Astrocyte of the spinal cord (primary cell): ENCODE measurements around the gene MRGPRG.

Source experiments
- DNase-seq: peaks from one replicate; pipeline ENCODE4 v3.0.0; 2011; ENCODE audit warnings: low read depth, low spot score
- H3K4me3 ChIP-seq: 2 replicates; pipeline ENCODE4 v1.5.1; 2011; ENCODE audit warnings: low read depth, mild to moderate bottlenecking, low read length, moderate library complexity
- in situ Hi-C: cut with HindIII; loops from 2 replicates; pipeline ENCODE4 v1.10.0; 2017; ENCODE audit warnings: low sequenced_read_pairs
- TF ChIP-seq, protein P1 (sequence below): IDR thresholded peaks from 2 replicates; pipeline ENCODE4 v1.5.1; 2012; ENCODE audit warnings: low read depth, mild to moderate bottlenecking, low read length, inconsistent platforms

The MRGPRG gene

DNA sequence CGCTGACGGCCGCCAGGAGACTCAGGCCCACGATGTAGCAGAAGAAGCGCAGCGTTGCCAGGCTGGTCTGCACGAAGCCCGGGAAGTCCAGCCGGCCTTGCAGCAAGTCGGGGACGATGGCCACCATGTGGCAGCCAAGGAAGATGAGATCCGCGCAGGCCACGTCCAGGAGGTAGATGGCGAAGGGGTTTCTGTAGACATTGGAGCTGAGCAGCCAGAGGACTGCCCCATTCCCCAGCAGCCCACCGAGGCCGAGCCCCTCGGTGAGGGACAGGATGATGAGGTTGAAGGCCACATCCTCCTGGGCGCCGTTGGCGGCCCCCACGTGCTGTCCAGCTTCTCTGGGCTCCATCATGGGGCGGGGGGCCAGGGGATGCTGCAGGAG is 9.8 kb upstream of the MRGPRG start:
- TF ChIP-seq, protein P1, sequence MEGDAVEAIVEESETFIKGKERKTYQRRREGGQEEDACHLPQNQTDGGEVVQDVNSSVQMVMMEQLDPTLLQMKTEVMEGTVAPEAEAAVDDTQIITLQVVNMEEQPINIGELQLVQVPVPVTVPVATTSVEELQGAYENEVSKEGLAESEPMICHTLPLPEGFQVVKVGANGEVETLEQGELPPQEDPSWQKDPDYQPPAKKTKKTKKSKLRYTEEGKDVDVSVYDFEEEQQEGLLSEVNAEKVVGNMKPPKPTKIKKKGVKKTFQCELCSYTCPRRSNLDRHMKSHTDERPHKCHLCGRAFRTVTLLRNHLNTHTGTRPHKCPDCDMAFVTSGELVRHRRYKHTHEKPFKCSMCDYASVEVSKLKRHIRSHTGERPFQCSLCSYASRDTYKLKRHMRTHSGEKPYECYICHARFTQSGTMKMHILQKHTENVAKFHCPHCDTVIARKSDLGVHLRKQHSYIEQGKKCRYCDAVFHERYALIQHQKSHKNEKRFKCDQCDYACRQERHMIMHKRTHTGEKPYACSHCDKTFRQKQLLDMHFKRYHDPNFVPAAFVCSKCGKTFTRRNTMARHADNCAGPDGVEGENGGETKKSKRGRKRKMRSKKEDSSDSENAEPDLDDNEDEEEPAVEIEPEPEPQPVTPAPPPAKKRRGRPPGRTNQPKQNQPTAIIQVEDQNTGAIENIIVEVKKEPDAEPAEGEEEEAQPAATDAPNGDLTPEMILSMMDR = no peak
- H3K4me3 ChIP-seq = no peak overlapping the region
- in situ Hi-C loops = no loop called here
- no peak for DNase-seq

DNA sequence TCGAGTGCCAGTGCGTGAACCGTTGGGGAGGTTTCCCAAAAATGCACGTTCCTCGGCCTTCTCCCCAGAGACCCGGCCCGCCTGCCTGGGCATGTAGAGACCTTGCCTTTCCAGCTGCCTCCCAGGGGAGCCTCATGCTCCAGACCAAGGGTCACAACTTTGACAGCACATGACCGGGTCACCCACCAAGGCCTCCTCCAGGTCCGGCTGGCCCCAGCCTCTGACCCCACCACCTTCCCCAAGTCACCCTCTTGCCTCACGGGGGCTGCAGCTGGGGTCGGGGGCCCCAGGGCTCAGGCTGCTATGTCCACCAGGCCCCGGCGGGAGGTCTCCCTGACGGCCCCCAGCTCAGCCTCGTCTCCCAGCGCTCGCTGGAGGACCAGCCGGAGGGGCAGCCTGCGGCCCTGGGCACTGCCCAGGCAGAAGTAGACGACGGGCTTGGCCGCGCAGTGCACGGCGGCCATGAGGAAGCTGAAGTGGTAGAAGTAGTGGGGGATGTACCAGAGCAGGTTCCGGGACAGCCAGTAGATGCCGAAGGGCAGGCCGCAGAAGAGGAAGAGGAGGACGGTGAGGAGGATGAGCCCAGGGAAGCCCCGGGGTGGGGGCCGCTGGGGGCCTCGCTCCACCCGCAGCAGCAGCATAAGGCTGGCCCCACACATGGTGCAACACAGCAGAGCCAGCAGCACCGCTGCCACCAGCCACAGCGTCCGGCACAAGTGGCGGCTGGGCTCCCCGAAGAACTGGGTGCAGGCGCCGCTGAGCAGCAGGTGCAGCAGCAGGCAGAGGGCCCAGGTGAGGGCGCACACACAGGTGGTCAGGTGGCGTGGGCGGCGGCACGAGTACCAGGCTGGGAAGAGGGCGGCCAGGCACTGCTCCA is 9.2 kb upstream of the MRGPRG start:
- TF ChIP-seq, protein P1 = no peak
- H3K4me3 ChIP-seq = no peak overlapping the region
- in situ Hi-C loops = no loop called here
- DNase-seq = no peak

DNA sequence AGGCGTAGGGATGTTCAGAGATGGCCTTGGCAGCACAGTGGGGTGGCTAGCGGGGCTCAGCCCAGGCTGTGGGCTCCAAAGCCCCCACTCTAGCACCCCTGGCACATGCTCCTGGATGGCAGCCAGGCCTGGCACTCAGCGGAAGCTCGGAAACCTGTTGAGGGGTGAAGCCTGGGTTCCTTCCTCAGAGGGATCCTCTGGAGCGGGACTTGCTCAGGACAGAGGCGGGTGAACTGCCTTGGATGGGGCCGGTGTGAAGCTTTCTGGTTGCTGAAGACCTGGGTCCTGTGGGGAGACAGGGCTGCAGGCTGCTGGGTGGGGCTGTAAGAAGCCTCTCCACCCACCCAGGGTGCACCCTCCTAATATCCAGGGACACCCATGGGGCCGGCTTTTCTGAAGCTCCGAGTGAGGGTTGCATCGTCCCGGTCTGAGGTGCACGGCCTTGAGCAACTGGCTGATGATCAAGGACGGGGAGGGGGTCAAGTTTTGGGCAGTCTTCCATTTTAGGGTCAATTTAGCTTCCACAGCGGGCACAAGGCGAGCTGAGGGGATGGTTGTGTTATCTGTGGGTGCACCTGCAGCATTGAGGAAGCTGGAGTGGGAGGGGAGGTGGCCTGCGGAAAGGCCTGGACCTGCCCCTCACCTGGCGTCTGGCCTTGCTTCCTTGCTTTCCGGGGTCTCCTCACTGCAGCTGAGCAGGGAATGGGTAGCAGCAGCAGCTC is 8.4 kb upstream of the MRGPRG start:
- TF ChIP-seq, protein P1 = no peak
- DNase-seq = no peak
- in situ Hi-C loops = no loop called here
- no peak overlapping the region for H3K4me3 ChIP-seq

DNA sequence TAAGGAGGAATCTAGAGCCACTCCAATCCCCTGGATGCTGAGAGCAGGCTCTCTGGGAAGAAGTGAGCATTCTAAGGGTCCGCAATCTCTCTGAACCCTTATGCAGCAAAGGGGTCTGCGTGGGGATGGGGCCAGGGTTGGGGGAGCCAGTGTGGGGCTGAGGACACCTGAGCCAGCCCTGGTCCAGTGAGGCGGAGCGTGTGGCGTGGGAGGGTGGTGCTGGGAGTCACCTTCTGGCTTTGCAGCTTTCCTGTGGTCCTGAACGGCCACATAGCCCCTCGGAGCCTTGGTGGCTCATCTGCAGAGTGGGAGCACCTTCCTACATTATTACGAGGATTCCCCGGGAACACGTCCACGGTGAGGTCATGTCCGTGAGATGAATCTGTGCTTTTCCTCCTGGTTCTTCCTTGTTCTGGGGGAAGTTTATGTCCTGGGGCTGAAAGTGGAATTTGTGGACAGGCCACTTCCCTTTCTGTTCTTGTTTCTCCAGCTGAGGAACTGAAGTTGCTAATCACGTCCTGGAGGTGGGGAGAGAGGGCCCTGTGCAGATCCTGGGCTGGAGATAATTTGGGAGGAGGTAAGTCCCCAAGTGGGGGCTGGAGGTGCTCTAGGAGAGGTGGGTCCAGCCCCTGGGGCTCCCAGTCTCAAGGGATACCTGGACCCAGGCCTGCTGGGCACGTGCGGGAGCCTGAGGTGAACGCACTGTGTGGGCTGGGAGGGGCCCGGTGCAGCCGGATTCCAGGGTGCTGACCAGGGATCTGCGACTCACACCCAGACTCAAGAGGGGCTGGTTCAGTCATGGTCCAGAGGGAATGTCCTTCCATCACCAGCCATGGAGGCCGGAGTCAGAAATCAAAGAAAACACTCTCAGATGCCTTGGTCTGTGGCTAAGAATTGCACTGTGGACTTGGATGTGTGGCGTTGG is 7.5 kb upstream of the MRGPRG start:
- TF ChIP-seq, protein P1 = no peak
- no peak overlapping the region for H3K4me3 ChIP-seq
- no peak for DNase-seq
- in situ Hi-C loops = no loop called here

DNA sequence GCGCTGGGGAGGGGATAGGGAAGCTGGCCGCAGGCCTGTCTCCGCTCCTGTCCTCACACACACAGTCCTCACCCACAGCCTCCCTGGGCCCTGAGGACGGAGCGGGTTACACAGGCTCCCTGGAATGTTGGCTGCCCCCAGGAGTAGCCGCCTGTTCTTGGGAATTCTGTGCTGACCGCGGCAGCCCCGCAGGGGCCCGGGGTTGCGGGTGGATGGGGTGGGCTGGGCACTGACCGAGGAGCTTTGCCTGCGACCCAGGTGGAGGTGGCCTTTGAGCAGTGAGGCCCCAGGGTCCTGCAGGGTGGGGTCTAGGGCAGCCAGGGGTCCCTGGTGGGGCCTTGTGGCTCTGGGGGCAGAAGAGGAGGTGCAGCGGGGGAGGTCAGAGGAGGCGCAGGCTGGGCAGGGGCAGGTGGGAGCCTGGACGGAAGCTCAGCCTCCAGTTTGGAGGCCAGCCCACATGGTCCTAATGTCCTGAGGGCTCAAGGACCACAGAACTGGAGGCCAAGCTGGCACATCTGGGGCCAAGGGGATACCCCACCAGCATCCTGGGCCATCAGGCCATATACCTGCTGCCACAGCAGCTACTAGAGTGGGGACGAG is 6.6 kb upstream of the MRGPRG start:
- DNase-seq = no peak
- H3K4me3 ChIP-seq = no peak overlapping the region
- in situ Hi-C loops = no loop called here
- TF ChIP-seq, protein P1 = no peak

DNA sequence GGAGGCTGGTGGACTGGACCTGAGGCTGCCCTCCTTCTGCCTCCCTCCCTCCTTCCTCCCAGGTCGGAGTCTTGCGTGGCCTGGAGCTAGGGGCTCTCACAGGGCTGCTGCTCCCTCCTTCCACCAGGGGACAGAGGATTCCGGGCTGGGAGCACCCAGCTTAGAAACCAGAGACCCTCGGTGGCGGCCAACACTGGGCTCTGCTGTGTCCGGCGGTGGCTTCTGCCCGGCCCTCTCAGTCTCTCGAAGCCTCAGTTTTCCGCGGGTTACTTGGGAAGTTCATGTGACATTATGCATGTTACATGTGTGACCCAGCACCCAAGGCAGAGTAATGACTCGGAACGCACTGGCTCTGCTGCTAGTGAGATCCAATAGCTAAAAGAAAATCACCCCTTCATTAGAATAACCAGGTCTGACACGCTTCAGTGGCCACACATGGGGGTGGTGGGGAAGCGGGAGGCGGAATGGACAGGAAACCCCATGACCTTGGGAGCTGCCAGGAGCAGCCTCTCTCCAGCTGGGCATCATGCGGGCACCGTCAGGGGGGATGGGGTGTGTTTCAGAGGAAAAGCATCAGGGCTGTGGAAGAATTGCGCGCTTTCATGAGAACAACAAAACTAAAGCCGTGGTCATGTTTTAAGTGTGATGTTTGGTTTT is 5.9 kb upstream of the MRGPRG start:
- no peak overlapping the region for H3K4me3 ChIP-seq
- in situ Hi-C loops = no loop called here
- DNase-seq = no peak

More for the DNA sequence above, 5.9 kb upstream of the MRGPRG start:
- TF ChIP-seq, protein P1 = no peak
